ENCODE data around the gene UGT1A7.

UGT1A7 gene

DNA sequence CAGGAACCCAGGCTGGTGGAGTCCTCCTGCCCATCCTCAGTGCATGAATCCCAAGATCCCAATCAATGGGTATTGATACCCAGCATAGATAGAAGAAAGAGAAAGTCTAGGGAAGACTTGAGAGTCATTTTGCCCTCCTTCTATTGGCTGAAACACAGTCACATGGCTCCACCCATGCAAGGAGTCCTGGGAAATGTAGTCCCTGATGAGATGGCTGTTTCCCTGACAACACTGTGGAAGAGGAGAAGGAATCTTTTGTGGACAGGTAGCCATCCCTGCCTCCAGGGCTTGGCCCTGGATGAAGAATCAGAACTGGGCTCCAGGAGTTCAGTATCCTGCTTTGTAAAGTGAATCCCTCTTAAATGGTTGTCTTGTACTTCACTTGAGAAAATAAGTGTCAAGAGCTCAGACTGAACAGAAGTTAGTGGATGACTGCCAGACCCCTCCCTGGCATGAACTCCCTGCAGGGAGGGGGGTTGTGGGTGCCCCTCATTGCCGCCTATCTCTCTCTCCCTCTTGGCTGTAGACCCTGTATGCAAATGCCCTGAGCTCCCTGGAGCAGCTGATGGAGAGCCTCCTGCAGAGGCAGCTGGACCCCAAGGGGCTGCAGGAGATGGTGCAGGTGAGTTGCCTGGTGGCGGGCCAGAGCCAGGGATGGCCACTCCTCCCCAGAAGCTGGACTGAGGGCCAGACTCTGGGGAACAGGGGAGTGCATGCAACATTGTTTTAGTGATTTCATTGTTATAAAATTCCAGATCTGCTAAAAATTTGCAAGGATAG, 132.5 kb downstream of the UGT1A7 start:
- no peaks in the 10 kb centered on the region for H3K36me3 ChIP-seq (ENCODE audit: control insufficient read depth in 1 of 2, insufficient read depth in 2 of 2, low read length in 2 of 2)
- H3K9me3 ChIP-seq (ENCODE audit: control insufficient read depth in 1 of 2, low read length in 2 of 2) = no peaks in the 10 kb centered on the region
- H3K27me3 ChIP-seq (ENCODE audit: control insufficient read depth in 1 of 2, insufficient read depth in 2 of 2, low read length in 2 of 2) = peaks cover 2 to 3% of the 10 kb centered on the region in 2 donors
- H3K9ac ChIP-seq (ENCODE audit: low read depth in 1 of 2, low read length in 2 of 2) = no peak overlapping the region
- H3K4me3 ChIP-seq (ENCODE audit: low read depth in 1 of 2, low read length in 2 of 2) = no peak overlapping the region
- H3K4me1 ChIP-seq (ENCODE audit: control insufficient read depth in 1 of 2, insufficient read depth in 2 of 2, low read length in 2 of 2) = peaks cover 0 to 5% of the 10 kb centered on the region in 2 donors
- H3K27ac ChIP-seq (ENCODE audit: low read depth, low read length) = no peak overlapping the region

DNA sequence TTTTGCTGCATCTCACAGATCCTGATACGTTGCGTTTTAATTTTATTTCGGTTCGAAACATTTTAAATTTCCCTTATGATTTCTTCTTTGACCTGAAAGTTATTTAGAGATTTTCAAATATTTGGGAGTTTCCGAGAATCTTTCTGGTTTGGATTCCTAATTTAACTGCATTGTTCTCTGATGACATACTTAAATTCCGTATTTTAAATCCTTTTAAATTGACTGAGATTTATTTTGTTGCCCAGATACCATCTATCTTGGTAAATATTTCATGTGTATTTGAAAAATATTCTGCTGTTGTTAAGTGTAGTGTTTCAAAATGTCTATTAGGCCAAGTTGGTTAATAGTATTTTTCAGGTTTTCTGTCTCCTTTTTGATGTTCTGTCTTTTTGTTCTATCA, 134.2 kb downstream of the UGT1A7 start:
- H3K27ac ChIP-seq (ENCODE audit: low read depth, low read length) = no peak overlapping the region

DNA sequence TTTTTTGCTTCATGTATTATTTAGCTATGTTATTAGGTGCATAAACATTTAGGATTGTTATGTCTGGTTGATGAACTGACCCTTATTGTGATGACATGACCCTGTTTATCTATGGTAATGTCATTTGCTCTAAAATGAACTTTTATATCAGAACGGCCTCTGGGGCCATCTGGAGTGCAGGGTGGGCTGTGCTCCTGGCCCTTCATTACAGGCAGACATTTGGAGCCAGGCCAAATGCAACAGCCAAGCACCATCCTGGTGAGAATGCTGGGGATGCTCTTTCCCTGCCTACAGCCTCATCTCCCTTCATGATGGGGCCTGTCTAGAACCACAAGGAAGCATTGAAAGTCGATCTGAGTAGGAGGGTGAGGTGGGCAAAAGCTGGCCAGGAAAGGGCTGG, 134.6 kb downstream of the UGT1A7 start:
- H3K27me3 ChIP-seq (ENCODE audit: control insufficient read depth in 1 of 2, insufficient read depth in 2 of 2, low read length in 2 of 2) = peaks cover 2 to 3% of the 10 kb centered on the region in 2 donors

More for the DNA sequence above, 134.2 kb downstream of the UGT1A7 start:
- peaks cover 2 to 3% of the 10 kb centered on the region in 2 donors for H3K27me3 ChIP-seq (ENCODE audit: control insufficient read depth in 1 of 2, insufficient read depth in 2 of 2, low read length in 2 of 2)
- no peaks in the 10 kb centered on the region for H3K9me3 ChIP-seq (ENCODE audit: control insufficient read depth in 1 of 2, low read length in 2 of 2)
- no peak overlapping the region for H3K9ac ChIP-seq (ENCODE audit: low read depth in 1 of 2, low read length in 2 of 2)
- H3K36me3 ChIP-seq (ENCODE audit: control insufficient read depth in 1 of 2, insufficient read depth in 2 of 2, low read length in 2 of 2) = no peaks in the 10 kb centered on the region
- peaks cover 0 to 5% of the 10 kb centered on the region in 2 donors for H3K4me1 ChIP-seq (ENCODE audit: control insufficient read depth in 1 of 2, insufficient read depth in 2 of 2, low read length in 2 of 2)
- no peak overlapping the region for H3K4me3 ChIP-seq (ENCODE audit: low read depth in 1 of 2, low read length in 2 of 2)

DNA sequence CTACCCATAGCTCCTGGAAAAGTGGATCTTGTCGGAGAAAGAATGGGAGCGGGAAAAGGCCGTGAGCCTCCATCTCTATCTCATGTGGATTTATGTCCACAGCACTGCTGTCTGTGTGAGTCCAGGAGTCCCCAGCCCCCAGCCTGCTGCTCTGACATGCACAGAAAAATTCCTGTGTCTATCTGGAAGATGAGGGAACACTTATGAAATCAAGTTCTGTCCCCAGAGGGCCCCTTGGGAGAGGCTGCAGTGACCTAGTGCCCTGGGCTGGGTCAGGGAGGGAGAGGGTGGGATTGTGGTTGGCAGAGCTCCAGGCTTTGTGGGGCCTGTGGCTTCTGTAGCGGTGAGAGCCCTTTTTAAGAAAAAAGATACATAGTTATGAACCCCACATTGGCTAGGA, 135.1 kb downstream of the UGT1A7 start:
- H3K27me3 ChIP-seq (ENCODE audit: control insufficient read depth in 1 of 2, insufficient read depth in 2 of 2, low read length in 2 of 2) = peaks cover 2 to 3% of the 10 kb centered on the region in 2 donors
- no peaks in the 10 kb centered on the region for H3K36me3 ChIP-seq (ENCODE audit: control insufficient read depth in 1 of 2, insufficient read depth in 2 of 2, low read length in 2 of 2)
- H3K4me3 ChIP-seq (ENCODE audit: low read depth in 1 of 2, low read length in 2 of 2) = no peak overlapping the region
- H3K9me3 ChIP-seq (ENCODE audit: control insufficient read depth in 1 of 2, low read length in 2 of 2) = no peaks in the 10 kb centered on the region
- H3K9ac ChIP-seq (ENCODE audit: low read depth in 1 of 2, low read length in 2 of 2) = no peak overlapping the region
- peaks cover 4 to 11% of the 10 kb centered on the region in 2 donors for H3K4me1 ChIP-seq (ENCODE audit: control insufficient read depth in 1 of 2, insufficient read depth in 2 of 2, low read length in 2 of 2)
- no peak overlapping the region for H3K27ac ChIP-seq (ENCODE audit: low read depth, low read length)

More for the DNA sequence above, 134.6 kb downstream of the UGT1A7 start:
- H3K36me3 ChIP-seq (ENCODE audit: control insufficient read depth in 1 of 2, insufficient read depth in 2 of 2, low read length in 2 of 2) = no peaks in the 10 kb centered on the region
- H3K27ac ChIP-seq (ENCODE audit: low read depth, low read length) = no peak overlapping the region
- H3K9ac ChIP-seq (ENCODE audit: low read depth in 1 of 2, low read length in 2 of 2) = no peak overlapping the region
- no peak overlapping the region for H3K4me3 ChIP-seq (ENCODE audit: low read depth in 1 of 2, low read length in 2 of 2)
- H3K4me1 ChIP-seq (ENCODE audit: control insufficient read depth in 1 of 2, insufficient read depth in 2 of 2, low read length in 2 of 2) = peaks cover 0 to 7% of the 10 kb centered on the region in 2 donors
- H3K9me3 ChIP-seq (ENCODE audit: control insufficient read depth in 1 of 2, low read length in 2 of 2) = no peaks in the 10 kb centered on the region

DNA sequence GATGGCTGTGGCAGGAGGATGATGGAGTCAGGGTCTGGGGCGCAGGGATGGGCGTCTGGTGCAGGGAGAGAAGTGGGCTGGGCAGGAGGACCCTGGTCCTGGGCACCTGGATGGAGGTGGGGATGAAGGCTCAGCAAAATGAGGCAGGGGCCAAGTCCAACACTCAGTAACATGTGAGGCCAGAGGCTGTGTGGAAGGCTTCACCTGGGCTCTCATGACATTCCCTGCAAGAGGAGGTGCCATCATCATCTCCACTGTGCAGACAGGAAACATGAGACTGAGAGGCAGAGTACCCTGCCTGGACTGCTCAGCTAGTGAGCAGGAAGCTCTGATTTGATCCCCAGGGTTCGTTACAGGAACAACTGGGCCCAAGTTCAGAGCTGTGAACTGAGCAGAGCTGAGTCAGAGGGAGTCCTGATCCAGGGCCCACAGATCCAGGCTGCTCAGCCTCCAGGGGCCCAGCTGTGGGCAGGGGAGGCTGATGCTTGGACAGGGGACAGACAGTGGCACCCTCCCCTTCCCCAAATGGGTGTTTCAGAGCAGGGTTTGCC, 135.7 kb downstream of the UGT1A7 start:
- Histone ChIP-seq H3K27ac (ENCODE audit: low read depth, low read length) (no peak overlapping the region), H3K36me3 (ENCODE audit: control insufficient read depth in 1 of 2, insufficient read depth in 2 of 2, low read length in 2 of 2) (no peaks in the 10 kb centered on the region)

DNA sequence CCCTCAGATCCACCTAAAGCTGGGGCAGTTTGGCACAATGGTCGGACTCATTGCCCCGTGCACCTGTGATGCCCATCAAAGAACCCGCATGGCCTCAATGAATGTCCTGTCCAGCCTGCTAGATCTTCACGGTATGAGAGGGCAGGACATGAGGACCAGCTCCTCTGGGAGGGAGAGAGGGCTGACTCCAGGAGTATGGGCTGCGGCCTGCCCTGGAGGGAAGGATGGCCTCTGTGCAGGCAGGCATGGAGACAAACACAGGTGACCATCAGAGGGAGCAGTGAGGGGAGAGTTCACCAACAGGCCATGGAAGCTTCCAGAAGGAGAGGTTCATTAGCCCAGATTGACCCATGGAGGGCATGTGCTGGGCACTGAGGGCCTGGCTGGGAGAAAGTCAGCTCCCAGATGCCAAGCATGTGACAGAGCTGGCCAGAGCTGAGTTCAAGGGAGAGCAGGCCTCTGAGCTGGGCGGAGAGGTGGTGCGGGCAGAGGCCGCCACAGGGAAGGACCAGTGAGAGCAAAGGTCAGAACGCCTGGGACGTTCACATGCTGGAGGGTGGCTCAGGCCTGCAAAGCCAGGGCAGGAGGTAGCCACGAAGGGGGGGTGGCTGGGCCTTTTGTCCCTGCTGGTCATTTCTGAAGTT, 136.4 kb downstream of the UGT1A7 start:
- Histone ChIP-seq H3K9ac (ENCODE audit: low read depth in 1 of 2, low read length in 2 of 2) (no peak overlapping the region), H3K36me3 (ENCODE audit: control insufficient read depth in 1 of 2, insufficient read depth in 2 of 2, low read length in 2 of 2) (no peaks in the 10 kb centered on the region), H3K9me3 (ENCODE audit: control insufficient read depth in 1 of 2, low read length in 2 of 2) (no peaks in the 10 kb centered on the region), H3K27ac (ENCODE audit: low read depth, low read length) (no peak overlapping the region), H3K27me3 (ENCODE audit: control insufficient read depth in 1 of 2, insufficient read depth in 2 of 2, low read length in 2 of 2) (peaks cover 2 to 3% of the 10 kb centered on the region in 2 donors), H3K4me3 (ENCODE audit: low read depth in 1 of 2, low read length in 2 of 2) (no peak overlapping the region), H3K4me1 (ENCODE audit: control insufficient read depth in 1 of 2, insufficient read depth in 2 of 2, low read length in 2 of 2) (peaks cover 9 to 24% of the 10 kb centered on the region in 2 donors)

More for the DNA sequence above, 135.7 kb downstream of the UGT1A7 start:
- Histone ChIP-seq H3K9ac (ENCODE audit: low read depth in 1 of 2, low read length in 2 of 2) (no peak overlapping the region), H3K27me3 (ENCODE audit: control insufficient read depth in 1 of 2, insufficient read depth in 2 of 2, low read length in 2 of 2) (peaks cover 2 to 3% of the 10 kb centered on the region in 2 donors), H3K4me1 (ENCODE audit: control insufficient read depth in 1 of 2, insufficient read depth in 2 of 2, low read length in 2 of 2) (peaks cover 9 to 18% of the 10 kb centered on the region in 2 donors), H3K9me3 (ENCODE audit: control insufficient read depth in 1 of 2, low read length in 2 of 2) (no peaks in the 10 kb centered on the region), H3K4me3 (ENCODE audit: low read depth in 1 of 2, low read length in 2 of 2) (no peak overlapping the region)

DNA sequence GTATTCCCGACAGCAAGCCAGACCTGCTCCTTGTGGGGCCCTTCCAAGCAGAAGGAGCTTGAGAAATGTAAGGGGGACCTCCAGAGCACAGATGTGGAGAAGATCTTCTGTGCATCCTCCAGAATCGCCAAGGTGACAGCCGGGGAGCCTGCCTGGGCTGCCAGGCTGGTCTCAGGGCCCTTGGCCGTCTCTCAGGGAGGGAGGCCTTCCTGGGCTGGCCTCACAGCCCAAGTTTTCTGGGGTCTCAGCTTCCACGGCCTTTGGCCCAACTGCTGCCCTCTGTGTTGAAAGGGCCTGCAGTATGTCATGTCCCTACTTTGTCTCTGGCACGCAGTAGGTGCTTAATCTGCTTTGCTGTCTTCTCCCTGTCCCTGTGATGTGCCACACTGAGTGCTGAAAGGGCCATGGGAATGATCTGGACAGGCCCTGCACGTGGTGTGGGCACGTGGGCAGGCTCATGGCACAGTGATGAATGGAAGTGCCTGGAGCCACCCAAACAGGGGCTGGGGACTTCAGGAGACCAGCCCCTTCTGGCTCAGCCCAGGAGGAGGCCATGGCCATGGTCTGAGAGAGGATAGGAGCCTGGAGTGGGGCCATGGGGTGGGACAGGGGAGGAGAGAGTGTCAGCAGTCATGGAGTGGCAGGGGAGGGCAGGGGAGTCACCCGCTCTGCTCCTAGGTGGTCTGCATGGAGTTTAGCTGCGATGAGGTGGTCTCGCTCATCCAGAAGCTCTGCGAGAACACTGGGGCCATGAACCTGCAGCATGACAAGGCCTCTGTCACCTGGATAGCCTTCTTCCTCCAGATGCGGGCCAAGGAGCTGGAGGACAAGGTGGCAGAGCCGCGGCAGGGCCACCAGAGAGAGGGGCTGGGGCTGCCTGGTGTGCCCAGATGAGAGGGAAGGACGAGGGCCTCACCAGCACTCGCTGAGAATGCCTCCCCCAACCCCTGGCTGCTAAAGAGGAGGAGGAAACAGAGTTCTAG, 137.2 kb downstream of the UGT1A7 start:
- Histone ChIP-seq H3K27ac (ENCODE audit: low read depth, low read length) (no peak overlapping the region), H3K9me3 (ENCODE audit: control insufficient read depth in 1 of 2, low read length in 2 of 2) (no peaks in the 10 kb centered on the region), H3K36me3 (ENCODE audit: control insufficient read depth in 1 of 2, insufficient read depth in 2 of 2, low read length in 2 of 2) (no peaks in the 10 kb centered on the region), H3K4me1 (ENCODE audit: control insufficient read depth in 1 of 2, insufficient read depth in 2 of 2, low read length in 2 of 2) (peaks cover 9 to 29% of the 10 kb centered on the region in 2 donors), H3K9ac (ENCODE audit: low read depth in 1 of 2, low read length in 2 of 2) (no peak overlapping the region), H3K4me3 (ENCODE audit: low read depth in 1 of 2, low read length in 2 of 2) (no peak overlapping the region), H3K27me3 (ENCODE audit: control insufficient read depth in 1 of 2, insufficient read depth in 2 of 2, low read length in 2 of 2) (peaks cover 0 to 3% of the 10 kb centered on the region in 2 donors)

DNA sequence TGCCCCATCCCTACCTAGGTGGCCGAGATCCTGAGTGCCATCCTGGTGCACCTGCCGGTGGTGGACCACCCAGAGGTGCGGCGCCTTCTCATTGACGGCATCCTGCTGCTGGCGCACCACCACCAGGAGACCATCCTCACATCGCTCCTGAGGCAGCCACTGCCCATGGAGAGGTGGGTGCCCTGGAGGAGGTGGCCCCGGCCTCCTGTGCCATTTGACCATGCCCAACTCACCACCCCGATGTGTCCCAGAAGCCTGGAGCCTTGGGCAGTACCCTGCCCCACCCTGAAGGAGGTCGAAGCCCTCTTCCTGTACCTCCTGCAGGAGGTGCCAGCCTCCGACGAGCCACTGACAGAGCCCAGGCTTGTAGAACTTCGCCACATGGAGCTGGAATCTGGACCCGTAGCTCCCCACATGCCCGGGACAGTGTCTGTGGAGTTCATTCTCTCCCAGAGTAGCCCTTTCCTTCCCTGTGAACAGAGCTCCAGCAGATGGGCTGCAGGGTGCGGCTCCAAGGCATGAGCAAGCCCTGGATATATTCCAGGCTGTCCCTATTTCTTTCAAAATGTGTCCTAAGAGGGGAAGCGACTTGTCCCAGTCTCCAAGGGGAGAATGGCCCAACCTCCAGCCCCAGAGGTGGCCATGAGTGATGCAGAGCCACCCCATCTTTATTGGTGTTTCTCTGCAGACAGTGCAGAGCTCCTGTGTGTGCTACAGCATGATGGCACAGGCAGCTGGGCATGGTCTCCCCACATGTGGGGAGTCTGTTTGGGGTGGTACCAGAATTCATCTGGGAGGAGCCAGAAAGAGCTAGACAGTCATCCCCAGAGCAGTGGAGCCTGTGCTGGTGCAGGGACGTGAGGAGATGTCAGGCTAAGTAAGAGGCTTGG, 138.4 kb downstream of the UGT1A7 start:
- Histone ChIP-seq H3K27ac (ENCODE audit: low read depth, low read length) (no peak overlapping the region), H3K9ac (ENCODE audit: low read depth in 1 of 2, low read length in 2 of 2) (no peak overlapping the region), H3K9me3 (ENCODE audit: control insufficient read depth in 1 of 2, low read length in 2 of 2) (no peaks in the 10 kb centered on the region), H3K27me3 (ENCODE audit: control insufficient read depth in 1 of 2, insufficient read depth in 2 of 2, low read length in 2 of 2) (peaks cover 0 to 3% of the 10 kb centered on the region in 2 donors), H3K36me3 (ENCODE audit: control insufficient read depth in 1 of 2, insufficient read depth in 2 of 2, low read length in 2 of 2) (no peaks in the 10 kb centered on the region), H3K4me1 (ENCODE audit: control insufficient read depth in 1 of 2, insufficient read depth in 2 of 2, low read length in 2 of 2) (peaks cover 9 to 29% of the 10 kb centered on the region in 2 donors), H3K4me3 (ENCODE audit: low read depth in 1 of 2, low read length in 2 of 2) (no peak overlapping the region)

DNA sequence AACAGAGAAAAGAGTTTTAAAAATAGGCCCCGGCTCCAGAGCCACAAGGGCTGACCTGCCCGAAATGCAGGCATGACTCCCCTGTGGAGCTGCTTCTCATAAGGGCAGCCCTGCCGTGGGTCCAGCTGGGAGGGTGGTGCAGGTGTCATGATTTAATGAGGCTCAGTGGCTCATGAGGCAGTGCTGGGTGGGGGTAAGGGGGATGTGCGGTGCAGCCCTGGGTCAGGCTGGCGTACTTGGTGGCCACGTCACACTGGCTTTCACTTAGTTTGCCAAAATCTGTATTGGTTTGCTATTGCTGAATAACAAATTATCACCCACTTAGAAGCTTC, 139.0 kb downstream of the UGT1A7 start:
- Histone ChIP-seq H3K27ac (ENCODE audit: low read depth, low read length) (no peak overlapping the region), H3K27me3 (ENCODE audit: control insufficient read depth in 1 of 2, insufficient read depth in 2 of 2, low read length in 2 of 2) (peaks cover 0 to 3% of the 10 kb centered on the region in 2 donors), H3K4me1 (ENCODE audit: control insufficient read depth in 1 of 2, insufficient read depth in 2 of 2, low read length in 2 of 2) (peaks cover 9 to 29% of the 10 kb centered on the region in 2 donors), H3K36me3 (ENCODE audit: control insufficient read depth in 1 of 2, insufficient read depth in 2 of 2, low read length in 2 of 2) (no peaks in the 10 kb centered on the region), H3K9me3 (ENCODE audit: control insufficient read depth in 1 of 2, low read length in 2 of 2) (no peaks in the 10 kb centered on the region), H3K9ac (ENCODE audit: low read depth in 1 of 2, low read length in 2 of 2) (no peak overlapping the region), H3K4me3 (ENCODE audit: low read depth in 1 of 2, low read length in 2 of 2) (no peak overlapping the region)

Measured in duodenal mucosa (tissue), 2 donors.